GM21717 (cell line): ENCODE measurements around the gene UNK.

Source experiments
- ATAC-seq: cut with Tn5 transposase; IDR thresholded peaks from one replicate; pipeline ENCODE4 v1.9.1; 2021; ENCODE audit warnings: mild to moderate bottlenecking, moderate library complexity; ENCODE audit not compliant: unreplicated experiment

UNK gene, protein sequence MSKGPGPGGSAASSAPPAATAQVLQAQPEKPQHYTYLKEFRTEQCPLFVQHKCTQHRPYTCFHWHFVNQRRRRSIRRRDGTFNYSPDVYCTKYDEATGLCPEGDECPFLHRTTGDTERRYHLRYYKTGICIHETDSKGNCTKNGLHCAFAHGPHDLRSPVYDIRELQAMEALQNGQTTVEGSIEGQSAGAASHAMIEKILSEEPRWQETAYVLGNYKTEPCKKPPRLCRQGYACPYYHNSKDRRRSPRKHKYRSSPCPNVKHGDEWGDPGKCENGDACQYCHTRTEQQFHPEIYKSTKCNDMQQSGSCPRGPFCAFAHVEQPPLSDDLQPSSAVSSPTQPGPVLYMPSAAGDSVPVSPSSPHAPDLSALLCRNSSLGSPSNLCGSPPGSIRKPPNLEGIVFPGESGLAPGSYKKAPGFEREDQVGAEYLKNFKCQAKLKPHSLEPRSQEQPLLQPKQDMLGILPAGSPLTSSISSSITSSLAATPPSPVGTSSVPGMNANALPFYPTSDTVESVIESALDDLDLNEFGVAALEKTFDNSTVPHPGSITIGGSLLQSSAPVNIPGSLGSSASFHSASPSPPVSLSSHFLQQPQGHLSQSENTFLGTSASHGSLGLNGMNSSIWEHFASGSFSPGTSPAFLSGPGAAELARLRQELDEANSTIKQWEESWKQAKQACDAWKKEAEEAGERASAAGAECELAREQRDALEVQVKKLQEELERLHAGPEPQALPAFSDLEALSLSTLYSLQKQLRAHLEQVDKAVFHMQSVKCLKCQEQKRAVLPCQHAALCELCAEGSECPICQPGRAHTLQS

DNA sequence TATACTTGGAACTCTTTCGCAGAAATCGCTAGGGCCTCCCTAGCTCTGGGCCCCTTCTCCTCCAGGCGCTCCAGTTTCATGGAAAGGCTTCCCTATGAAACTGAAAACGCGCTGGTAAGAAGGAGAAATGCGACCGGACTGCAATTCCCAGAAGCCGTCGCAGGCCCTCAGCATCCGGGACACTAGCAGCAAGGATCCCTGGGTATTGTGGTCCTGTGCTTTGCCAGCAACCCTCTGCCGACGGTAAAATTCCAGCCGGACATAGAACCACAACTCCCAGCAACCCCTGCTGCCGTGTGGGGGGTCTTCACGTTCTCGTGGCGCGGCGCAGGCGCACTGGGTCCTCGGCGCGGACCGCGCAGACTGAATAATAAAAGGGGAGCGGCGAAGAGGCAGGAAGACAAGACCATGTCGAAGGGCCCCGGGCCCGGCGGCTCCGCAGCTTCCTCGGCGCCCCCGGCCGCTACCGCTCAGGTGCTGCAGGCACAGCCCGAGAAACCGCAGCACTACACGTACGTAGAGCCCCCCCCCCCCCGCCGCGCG lies at the start of gene UNK:
UNK (plus strand) TSS at position 334 of the 543 bp plus-strand sequence; CDS start at position 409, 75 bp downstream.
- peak; percentile 54 for ATAC-seq

DNA sequence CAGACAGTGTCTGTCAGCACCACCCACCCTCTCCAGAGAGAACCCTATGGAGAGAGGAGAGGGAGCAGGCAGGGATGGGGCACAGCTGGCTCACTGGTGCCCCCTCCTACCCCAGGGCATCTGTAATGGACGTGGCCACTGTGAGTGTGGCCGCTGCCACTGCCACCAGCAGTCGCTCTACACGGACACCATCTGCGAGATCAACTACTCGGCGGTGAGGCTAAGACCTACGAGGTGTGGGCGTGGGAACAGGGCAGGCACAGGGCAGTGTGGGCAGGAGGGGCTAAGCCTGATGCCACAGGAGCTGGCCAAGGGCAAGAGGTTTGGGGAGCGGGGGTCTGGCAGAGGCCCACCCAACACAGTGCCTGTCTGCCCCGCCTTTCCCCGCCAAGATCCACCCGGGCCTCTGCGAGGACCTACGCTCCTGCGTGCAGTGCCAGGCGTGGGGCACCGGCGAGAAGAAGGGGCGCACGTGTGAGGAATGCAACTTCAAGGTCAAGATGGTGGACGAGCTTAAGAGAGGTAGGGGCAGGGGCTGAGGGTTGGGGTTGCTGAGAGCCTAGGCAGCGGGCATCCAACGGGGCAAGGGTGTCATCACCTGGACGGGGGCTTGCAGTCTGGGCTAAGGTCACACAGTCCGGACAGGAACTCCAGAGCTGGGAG lies 48.3 kb upstream of the UNK start:
- no peak for ATAC-seq

DNA sequence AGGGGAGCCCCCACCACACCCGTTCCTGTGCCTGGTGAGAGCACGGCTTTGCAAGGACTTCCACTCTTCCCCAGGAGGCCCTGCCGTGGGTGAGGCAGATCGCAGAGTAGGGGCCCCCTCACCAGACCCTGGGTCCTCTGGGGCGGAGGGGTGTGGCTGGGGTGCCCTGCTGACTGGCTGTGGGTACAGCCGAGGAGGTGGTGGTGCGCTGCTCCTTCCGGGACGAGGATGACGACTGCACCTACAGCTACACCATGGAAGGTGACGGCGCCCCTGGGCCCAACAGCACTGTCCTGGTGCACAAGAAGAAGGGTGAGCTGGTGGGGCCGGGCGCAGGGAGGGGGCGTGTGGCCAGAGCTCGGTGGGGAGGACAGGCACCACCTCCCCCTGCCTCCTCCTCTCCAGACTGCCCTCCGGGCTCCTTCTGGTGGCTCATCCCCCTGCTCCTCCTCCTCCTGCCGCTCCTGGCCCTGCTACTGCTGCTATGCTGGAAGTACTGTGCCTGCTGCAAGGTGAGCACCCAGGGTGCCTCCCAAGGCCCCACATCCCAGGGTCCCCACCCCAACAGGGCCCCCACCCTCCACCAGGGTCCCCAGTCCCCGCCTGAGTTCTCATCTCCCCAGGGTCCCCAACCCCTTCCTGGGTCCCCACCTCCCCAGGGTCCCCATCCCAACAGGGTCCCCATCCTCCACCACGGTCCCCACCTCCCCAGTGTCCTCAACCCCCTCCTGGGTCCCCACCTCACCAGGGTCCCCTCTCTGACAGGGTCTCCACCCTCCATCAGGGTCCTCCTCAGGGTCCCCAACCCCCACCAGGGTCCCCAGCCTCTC lies 47.3 kb upstream of the UNK start:
- ATAC-seq, result no peak

DNA sequence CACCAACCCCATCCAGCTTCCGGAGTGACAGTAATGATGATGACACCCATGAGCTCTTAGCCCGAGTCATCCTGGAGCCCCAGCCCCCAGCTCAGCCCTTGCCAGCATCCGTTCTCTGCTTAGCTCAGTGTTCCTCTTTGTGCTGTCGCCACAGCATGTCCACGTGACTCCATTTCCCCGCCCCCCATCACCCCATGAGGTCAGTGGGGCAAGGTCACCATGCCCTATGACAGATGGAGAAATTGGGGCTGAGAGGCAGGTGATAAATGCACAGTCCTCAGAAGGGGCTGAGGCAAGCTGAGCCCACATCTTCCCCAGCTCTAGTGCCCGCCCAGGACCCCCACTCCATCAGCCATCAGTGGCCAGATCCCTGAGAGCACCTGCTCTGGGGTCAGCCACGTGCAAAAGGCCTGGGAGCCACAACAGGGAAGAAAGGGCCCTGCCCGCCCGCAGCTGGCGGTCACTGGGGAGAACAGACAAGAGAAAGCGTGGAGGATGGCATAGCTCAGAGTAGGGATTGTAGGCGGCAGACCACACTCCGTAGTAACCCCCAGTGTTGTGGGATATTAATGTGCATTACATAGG lies 46.3 kb upstream of the UNK start:
- no peak for ATAC-seq

DNA sequence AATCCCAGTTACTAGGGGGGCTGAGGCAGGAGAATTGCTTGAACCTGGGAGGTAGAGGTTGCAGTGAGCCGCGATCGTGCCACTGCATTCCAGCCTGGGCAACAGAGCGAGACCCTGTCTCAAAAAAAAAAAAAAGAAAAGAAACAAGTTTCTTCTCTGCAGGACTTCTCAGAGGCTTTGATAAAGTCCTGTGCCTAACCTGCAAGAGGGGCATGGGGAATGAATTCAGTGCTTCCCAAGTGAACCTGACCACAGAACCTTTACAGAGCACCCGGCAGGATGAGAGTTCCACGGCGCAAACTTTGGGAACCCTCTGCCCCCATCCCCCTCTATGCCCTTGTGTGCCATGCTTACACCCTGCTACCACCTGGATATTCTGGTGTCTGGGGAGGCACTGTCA lies 45.4 kb upstream of the UNK start:
- no peak for ATAC-seq

DNA sequence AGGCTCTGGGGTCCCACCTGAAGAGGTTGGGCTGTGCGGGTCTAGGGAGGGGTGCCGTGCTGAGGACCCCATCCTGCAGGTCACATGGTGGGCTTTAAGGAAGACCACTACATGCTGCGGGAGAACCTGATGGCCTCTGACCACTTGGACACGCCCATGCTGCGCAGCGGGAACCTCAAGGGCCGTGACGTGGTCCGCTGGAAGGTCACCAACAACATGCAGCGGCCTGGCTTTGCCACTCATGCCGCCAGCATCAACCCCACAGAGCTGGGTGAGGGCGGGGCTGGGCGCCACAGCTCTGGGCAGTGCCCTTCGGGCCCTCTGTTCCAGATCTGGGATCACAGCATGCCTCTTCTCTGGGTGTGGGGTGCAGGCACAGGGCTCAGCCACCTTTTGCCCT lies 44.8 kb upstream of the UNK start:
- ATAC-seq, result no peak

DNA sequence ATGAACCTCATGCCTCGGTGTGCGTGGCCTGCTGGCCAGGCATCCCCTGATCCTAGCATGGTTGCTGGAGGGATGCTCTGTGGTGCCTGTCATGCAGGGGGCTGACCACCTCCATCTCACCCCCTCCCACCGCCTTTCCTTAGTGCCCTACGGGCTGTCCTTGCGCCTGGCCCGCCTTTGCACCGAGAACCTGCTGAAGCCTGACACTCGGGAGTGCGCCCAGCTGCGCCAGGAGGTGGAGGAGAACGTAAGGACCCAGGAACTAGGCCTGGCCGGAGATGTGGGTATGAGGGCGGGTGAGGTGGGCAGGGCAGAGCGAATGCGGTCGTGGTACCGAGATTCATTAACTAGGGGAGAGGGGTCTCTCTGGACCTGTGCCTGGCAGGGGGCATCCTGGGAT lies 44.4 kb upstream of the UNK start:
- no peak for ATAC-seq

DNA sequence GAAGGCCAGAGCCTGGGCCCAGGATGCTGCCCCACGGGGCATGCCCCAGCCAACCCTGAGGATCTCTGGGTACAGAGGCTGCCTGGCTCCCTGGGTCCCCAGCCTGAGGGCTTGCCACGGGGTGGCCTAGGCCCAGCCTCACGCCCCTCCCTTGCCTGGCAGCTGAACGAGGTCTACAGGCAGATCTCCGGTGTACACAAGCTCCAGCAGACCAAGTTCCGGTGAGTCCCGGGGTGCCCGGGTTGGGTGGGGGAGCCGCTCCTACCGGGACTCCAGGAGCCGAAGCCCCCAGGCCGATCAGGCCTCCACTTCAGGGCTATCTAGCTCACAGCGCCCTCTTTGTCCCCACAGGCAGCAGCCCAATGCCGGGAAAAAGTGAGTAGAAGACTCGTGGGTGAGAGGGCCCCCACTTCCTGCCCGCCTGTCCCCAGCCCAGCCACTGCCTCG lies 44.0 kb upstream of the UNK start:
- ATAC-seq, result no peak

DNA sequence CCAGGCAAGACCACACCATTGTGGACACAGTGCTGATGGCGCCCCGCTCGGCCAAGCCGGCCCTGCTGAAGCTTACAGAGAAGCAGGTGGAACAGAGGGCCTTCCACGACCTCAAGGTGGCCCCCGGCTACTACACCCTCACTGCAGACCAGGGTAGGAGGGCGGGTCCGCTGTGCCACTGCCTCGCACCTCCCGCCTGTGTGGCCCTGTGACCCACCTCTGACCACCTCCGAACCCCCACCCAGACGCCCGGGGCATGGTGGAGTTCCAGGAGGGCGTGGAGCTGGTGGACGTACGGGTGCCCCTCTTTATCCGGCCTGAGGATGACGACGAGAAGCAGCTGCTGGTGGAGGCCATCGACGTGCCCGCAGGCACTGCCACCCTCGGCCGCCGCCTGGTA lies 42.3 kb upstream of the UNK start:
- no peak for ATAC-seq

DNA sequence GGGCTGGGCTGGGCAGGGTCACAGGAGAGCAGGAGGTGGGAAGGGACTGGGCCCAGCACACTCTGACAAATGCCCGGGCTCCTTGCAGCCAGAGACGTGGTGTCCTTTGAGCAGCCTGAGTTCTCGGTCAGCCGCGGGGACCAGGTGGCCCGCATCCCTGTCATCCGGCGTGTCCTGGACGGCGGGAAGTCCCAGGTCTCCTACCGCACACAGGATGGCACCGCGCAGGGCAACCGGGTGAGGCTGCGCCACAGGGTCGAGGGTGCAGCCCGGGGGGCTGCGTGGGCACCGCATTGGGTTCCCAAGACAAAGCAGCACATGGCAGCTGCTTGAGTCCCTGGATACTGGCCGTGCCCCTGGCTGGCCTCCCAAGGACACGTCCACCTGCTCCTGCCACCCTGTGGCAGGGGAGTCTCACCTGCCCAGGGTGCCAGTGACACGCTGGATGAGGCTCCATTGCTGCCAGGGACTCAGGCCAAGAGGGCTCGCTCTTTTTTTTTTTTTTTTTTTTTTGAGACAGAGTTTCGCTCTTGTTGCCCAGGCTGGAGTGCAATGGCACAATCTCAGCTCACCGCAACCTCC lies 40.9 kb upstream of the UNK start:
- ATAC-seq, result no peak

DNA sequence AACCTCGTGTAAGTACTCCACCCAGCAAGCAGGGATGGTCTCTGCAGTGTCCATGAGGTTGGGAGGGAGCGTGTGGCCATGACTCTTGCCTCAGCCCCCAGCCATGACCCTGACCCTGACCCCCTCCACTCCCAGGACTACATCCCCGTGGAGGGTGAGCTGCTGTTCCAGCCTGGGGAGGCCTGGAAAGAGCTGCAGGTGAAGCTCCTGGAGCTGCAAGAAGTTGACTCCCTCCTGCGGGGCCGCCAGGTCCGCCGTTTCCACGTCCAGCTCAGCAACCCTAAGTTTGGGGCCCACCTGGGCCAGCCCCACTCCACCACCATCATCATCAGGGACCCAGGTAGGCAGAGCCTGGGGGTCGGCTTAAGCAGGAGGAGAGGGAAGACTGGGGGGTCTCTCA lies 35.9 kb upstream of the UNK start:
- ATAC-seq, result no peak

DNA sequence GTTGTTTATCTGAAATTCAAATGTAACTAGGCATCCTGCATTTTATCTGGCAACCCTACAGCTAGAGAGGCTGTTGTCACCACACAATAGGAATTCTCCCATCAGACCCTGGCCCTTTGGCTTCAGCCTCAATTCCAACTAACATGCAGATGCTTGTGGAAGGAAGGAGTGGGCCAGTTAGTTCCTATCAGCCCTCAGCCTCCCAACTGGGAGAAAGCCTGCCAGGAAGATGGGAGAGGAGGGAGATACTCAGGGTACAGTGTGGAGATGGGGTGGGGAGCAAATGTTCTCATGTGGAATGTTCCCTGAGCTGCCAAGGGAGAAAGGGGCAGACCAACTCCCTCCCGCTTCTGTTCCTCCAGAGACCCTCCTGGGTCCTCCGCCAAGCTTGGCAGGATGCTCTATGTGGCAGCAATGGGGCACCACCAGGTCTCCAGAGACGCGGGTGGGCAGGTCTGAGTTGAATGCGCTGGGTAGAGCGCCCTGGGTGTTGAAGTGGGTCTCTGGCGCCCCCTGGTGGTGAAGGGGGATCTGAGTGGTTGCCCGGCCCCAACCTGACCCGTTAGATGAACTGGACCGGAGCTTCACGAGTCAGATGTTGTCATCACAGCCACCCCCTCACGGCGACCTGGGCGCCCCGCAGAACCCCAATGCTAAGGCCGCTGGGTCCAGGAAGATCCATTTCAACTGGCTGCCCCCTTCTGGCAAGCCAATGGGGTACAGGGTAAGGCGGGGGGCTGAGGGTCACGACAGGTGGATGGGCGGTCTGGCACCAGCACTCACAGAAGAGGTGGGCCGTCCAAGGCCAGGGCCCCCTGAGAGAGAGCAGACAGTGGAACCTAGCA lies 34.8 kb upstream of the UNK start:
- no peak for ATAC-seq

DNA sequence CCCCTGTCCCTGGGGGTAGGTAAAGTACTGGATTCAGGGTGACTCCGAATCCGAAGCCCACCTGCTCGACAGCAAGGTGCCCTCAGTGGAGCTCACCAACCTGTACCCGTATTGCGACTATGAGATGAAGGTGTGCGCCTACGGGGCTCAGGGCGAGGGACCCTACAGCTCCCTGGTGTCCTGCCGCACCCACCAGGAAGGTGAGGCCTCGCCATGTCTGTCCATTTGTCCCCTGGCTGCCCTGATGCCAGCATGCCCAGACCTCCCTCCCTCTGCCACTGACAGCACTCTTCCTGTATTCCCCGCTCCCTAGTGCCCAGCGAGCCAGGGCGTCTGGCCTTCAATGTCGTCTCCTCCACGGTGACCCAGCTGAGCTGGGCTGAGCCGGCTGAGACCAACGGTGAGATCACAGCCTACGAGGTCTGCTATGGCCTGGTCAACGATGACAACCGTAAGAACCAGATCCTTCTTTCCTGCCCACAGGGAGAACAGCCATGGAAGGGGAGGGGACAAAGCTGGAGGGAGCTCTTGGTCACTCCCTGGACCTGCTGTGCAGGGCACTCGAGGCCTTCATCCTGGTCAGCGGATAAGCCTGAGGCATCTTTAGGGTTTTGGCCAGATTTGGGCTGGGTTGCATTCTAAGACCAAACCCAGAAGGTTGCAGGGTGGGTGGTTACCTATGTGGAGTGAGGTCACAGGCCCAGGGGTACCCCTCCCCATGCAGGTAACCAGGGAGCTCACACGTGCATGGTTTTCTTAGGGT lies 33.8 kb upstream of the UNK start:
- no peak for ATAC-seq

DNA sequence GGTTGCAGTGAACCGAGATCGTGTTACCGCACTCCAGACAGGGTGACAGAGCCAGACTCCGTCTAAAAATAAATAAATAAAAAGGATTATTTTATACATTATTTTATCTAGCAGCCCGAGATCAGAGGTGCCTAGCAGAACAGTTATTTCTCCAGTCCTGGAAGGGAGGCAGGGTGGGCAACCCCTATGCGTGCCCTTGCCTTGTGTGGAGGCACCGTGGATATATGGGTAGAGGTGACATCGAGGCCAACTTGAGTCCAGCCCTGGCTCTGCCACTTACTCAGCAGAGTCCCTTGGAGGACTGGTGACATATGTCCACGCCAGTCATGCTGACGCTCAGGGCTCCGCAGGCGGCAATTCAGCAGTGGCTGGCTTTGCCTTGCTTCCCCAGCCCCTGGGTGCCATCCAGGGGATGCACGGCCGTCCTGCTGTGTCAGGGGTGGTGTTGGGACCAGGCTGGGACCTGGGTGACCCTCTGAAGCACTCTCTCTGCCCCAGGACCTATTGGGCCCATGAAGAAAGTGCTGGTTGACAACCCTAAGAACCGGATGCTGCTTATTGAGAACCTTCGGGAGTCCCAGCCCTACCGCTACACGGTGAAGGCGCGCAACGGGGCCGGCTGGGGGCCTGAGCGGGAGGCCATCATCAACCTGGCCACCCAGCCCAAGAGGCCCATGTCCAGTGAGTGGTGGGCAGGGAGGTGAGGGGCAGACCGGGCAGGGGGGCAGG lies 32.8 kb upstream of the UNK start:
- ATAC-seq, result no peak

DNA sequence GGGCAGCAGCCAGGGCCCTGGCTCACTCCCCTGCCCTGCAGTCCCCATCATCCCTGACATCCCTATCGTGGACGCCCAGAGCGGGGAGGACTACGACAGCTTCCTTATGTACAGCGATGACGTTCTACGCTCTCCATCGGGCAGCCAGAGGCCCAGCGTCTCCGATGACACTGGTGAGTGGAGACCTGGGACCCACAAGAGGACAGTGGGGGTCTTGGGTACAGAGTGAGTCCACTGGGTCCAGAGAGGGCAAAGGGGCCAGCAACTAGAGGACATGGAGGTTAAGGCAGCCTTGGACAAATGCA lies 32.2 kb upstream of the UNK start:
- ATAC-seq, result no peak

DNA sequence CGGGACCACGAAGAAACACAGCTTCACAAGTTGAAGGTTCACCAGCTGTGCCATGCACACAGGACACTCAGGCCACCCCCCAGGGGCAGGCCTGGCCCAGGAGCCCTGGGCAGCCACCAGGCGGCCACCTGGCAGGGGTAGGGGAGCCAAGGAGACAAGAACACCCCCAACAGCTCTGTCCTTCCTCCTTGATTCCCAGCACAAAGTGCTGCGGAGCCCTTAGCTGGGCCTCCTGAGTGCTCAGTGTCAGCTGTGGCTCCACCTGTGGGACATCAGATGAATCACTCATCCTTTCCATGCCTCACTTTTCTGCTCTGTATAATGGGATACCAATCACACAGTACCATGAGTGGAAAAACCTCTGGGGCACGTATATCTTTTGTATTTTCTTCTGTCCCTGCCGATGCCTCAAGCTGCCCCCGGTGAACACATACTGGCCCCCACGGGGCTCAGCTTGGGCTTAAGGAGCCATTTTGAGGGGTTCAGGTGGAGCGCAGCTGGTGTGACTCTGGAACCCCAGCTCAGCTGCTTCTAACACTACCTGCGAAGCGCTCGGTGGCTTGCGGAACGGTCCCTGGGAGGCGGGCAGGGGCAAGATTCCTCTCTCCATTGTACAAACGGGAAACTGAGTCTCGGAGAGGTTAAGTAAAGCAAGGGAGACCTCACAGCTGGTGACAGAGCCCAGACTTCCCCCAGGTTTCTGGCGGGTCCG lies 31.6 kb upstream of the UNK start:
- ATAC-seq, result no peak
